Measurements from ENCODE around the gene DUSP14.
A peak's percentile ranks its signal among the peaks of the same experiment; 100 is the strongest.
"Not testable (repeated sequence)": the region's sequence is repeated elsewhere in the genome, so short reads cannot be mapped to it uniquely, and the experiment has no call there.

Gene DUSP14, protein sequence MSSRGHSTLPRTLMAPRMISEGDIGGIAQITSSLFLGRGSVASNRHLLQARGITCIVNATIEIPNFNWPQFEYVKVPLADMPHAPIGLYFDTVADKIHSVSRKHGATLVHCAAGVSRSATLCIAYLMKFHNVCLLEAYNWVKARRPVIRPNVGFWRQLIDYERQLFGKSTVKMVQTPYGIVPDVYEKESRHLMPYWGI

DNA sequence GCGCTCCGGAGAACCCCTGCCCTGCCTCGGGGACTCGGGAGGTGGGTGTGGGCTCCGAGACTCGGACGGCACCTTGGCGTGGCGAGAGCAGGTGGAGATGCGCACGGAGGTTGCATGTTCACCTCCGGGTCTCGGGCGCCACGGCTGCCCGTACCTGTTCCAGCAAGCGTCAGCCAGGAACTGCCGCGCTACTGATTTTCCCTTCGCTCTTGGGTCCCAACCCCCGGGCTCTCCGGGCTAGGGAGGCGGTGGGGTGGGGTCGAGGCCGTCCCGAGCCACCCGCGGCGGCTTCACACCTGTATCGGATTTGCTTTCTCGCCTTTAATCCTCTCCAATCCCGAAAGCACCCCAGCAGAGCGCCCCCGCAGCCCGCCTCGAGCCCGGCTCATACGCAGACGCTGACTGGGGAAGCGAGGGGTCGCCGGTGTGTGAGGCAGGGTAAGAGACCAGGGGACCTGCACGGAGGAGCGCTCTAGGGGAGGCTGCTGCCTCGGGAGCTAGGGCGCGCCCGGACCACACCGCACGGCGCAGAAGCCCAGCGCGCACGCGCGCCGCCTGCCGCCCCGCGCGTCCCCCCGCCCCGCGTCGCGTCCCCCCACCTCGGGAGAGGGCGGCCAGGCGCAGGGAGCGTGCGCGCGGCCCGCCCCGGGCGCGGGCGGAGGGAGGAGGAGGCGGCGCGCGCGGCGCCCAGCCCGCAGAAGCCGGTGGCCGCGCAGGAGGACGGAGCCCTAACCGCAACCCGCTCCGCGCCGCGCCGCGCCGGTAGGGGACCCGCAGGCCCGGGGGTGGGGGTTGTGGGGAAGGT is at the start of gene DUSP14:
Gene DUSP14, plus strand, starts transcription at position 695 of the 805 bp plus-strand sequence. CDS start 22,382 bp downstream, outside the sequence.
- peak; percentile 87 for DNase-seq

DNA sequence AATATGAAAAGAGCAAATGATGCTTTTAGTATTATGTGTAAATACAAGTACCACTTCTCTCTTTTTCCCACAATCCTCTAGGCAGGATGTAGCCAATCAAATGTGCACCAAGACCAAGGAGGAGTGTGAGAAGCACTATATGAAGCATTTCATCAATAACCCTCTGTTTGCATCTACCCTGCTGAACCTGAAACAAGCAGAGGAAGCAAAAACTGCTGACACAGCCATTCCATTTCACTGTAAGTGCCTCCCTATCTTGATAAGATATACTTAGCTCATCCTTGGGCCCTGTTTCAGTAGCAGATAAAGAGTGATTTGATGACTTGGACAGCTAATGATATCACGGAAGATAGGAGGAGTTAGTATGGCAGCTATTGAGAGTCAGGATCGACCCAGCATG is 49.3 kb upstream of the DUSP14 start:
- no peak for DNase-seq

DNA sequence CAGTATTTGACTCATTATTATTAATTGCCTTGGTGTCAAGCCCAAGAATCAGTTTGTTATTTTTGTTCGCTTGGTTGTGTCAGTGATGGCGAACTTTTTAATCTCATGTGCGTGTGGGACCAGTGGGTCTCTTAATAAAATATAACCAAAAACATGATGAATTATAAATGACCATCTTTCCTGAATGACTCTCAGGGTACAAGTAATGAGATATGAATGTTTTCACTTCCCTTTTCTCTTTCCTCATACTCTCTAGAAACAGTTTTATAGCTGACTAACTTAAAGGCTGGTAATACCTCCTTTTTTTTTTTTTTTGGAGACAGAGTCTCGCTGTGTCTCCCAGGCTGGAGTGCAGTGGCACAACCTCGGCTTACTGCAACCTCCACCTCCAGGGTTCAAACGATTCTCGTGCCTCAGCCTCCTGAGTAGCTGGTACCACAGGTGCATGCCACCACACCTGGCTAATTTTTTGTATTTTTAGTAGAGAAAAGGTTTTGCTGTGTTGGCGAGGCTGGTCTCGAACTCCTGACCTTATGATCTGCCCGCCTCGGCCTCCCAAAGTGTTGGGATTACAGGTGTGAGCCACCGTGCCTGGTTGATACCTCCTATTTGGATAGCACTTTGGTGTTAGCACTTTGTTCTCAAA is 48.2 kb upstream of the DUSP14 start:
- DNase-seq: not testable (repeated sequence)

DNA sequence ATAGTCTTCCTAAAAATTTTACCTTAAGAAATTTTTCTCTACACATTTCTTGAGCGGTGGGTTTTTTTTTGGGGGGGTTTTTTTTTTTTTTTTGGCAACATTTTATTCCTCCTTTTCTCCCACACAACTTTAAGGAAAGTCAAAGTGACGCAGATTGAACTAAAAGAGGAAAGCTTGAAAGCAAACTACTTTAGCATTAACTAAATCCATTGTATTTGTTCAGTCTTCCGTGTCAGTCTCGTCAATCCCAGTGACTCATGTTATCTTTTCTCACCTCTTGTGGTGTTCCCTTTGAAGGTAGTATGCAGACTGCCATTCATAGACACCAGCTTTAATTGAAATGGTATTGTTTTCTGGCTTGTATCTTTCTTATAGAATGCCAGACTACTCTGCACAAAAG is 43.7 kb upstream of the DUSP14 start:
- no peak for DNase-seq

DNA sequence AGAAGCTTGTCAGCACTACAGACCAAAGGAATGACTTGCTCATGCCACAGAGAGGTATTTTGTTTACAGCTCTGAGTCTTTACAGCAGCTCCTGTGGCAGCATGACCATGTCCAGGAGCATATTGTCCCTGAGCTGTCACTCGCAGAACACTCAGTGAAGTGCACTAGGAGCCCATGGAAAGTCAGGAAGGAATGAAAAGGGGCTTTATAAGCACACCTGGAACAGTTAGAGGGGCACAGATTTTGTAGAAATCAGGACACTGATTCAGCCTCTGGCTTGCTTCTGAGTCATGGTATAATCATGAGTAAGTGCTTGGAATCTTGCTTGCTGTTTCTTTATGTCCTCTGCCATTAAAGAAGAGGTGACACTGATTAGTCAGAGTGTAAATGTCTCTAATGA is 42.0 kb upstream of the DUSP14 start:
- no peak for DNase-seq

DNA sequence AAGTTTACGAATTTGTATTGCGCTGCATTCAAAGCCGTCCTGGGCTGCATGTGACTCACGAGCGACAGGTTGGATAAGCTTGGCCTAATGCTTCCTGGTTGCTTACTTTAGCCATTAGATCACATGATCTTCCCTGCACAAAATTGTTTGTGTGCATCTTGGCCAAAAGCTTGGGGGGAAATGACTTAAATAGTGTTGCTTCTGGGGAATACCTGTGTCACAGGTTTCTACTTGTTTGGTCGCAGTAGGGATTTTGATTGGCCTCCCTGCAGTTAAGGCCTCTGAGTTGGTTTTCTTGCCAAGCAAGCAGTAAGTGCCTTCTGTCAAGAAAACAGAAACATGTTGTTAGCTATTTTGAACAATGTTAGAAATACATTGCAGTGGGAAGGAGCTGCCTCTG is 39.6 kb upstream of the DUSP14 start:
- no peak for DNase-seq

DNA sequence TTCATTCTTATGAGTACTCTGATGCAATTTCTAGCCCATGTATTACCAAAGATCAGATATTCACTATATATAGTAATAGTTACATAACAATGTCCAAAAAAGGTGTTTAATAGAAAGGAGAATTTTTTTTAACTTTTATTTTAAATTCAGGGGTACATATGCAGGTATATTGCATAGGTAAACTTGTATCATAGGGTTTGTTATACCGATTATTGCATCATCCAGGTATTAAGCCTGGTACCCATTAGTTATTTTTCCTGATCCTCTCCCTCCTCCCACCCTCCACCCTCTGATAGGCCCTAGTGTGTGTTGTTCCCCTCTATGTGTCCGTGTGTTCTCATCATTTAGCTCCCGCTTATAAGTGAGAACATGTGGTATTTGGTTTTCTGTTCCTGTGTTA is 31.9 kb upstream of the DUSP14 start:
- DNase-seq: not testable (repeated sequence)

DNA sequence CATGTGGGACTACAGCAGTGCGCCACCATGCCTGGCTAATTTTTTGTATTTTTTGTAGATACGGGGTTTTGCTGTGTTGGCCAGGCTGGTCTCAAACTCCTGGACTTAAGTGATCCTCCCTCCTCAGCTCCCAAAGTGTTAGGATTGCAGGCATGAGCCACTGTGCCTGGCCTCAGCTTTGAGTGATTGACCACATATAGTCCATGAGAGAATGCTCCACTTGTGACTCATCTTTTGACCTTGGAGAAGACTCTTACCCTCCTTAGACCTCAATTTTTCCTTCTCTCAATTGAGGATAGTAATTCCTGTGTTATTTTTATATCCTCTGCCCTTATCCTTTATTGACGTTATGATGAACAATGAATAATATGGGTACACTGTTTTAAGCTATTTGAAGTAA is 30.9 kb upstream of the DUSP14 start:
- no peak for DNase-seq

DNA sequence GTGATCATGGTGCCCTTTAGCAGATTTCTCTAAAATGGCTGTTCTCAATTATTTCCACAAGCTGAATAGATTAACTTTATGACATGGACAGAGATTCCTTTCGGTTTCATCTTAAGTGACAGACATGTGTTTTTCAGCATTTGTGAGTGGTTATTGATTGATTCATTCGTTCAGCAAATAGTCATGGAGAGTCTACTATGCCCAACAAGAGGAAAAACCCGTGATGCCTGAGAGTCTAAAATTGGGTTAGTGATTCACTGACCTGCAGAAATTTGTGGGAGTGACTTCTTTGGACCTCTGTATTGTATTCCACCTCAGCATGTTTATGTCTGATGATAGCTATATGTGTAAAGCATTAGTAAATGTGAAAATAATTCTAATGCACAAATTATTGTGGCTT is 28.0 kb upstream of the DUSP14 start:
- no peak for DNase-seq

DNA sequence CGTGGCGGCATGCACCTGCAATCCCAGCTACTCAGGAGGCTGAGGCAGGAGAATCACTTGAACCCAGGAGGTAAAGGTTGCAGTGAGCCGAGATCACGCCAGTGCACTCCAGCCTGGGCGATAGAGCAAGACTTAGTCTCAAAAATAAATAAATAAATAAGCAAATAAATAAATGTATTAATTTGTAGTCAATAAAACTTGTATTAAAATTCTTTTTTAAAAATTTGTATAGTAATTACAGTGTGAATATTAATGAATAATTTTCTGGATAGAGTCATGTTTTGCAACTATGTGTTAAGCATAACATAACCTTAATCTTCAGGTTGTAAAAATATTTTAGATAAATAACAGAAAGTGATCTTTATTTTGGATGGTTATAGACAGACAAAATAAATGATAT is 27.2 kb upstream of the DUSP14 start:
- DNase-seq: no peak

DNA sequence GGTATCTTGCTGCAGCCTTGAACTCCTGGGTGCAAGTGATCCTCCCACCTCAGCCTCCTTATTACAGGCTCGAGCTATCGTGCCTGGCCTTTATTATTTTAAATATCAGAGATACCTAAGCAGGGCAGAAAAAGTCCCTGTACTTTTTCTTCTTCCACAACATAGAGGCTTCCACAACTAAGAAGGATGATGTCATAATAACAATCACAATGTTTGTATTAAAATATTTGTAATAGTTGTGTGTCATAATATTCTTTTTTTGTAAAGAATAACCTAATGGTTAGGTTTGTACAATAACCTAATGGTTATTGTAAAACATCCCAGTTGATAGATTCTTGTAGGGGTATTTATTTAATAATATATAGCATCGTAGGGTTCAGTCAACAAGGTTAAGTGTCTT is 26.7 kb upstream of the DUSP14 start:
- DNase-seq: no peak

DNA sequence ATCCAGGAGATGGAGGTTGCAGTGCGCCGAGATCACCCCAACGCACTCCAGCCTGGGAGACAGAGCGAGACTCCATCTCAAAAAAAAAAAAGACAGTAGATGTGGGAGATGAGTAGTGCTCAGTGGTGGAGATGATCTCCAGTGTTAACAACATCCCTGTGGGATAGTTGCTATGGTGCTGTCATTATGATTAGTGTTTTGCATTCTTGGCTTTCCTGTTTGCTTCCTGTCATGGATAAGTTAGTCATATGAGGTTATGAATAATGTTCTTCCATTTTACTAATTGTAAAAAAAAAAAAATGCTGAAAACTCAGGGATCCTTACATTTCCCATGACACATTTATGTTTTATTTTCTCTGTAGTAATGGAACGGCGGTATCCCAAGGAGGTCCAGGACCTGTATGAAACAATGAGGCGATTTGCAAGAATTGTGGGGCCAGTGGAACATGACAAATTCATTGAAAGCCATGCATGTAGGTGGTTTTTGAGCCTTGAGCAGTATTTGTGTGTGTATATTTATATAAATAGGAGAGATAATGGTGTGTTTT is 24.5 kb upstream of the DUSP14 start:
- no peak for DNase-seq

DNA sequence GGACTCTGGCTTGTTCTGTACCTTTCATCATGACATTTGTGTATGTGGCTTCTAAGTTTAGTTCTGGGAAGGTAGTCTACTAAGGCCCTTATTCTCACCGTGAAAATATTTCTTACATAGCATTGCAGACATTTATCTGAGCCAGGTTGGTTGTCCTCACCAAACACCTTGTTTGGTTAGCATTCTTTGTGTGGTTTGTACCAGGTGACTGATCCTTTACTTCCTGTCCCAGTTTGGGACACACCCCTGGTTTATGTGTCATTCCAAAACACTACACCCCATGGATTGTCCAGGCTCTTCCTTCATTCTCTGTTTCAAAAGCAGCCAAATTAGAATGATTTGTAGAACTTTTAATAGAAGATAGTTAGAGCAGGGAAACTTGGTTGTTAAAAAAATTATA is 23.2 kb upstream of the DUSP14 start:
- no peak for DNase-seq

DNA sequence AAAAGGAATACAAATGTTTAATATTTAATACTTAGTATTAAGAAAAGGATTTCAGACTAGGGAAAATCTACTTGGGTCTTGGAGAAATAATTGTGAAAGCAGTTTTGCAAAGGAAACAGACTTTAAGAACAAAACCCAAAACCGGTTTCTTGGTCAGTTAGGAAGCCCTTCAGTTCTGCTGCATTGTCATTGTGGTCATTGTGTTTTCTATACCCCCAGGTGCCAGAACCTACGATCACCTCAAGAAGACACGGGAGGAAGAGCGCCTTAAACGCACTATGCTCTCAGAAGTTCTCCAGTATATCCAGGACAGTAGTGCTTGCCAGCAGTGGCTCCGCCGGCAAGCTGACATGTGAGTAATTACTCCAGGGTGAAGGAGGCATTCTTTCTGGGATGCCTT is 19.5 kb upstream of the DUSP14 start:
- no peak for DNase-seq

DNA sequence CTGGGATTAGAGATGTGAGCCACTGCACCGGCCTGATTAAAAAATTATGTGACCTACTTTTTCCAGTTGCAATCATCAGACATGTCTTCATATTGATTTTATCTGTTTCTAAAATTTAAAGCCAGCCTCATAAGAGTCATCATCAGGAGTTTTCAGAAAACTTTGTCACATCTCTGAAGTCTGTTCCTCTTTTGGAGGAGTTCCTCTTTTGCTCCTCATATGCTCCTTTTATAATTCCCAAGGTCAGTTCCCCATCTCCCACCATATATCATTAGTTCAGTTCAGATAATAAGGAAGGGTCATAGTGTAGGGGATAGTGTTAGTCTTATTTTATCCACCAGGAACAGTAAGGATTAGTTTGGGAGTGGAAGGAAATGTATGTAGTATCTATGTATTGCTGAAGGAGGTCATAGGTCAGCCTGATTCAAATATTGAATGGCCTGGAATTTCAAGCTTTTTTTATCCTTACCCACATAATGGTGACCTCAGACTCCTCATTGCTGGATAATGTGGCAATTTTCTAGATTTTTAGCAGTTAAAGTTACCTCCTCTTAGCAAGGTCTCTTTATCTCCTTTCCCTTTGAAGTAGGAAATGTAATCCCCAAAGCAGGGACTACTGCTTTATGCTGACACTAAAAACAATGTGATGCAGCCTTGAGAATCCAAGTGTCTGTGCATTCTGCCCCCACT is 13.8 kb upstream of the DUSP14 start:
- DNase-seq: no peak

DNA sequence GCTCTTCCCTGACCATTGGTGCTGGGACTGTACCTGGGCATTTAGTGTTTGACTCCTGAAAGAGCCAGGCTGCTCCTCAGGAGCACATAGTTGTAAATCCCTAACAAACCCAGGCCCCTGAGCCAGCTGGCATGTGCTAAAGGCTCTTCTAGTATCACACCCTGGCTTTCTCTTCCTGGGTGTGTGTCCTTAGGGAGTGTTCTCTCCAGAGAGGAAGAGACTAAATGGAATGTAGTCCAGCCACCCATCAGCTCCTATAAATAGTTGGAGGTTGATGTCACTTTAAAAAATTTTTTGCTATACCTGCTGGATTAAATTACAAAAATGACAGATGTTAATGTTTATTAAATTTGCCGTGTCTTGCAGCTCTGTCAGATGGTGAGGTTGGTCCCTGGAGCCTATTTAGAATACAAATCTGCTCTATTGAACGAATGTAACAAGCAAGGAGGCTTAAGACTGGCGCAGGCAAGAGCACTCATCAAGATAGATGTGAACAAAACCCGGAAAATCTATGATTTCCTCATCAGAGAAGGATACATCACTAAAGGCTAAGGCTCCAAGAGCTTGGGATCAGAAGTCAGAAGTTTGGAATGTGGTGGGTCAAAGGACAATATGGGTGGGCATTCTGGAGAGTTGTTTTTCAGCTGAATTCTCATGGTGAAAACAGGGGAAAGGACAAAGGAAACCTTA is 13.1 kb upstream of the DUSP14 start:
- DNase-seq: no peak

DNA sequence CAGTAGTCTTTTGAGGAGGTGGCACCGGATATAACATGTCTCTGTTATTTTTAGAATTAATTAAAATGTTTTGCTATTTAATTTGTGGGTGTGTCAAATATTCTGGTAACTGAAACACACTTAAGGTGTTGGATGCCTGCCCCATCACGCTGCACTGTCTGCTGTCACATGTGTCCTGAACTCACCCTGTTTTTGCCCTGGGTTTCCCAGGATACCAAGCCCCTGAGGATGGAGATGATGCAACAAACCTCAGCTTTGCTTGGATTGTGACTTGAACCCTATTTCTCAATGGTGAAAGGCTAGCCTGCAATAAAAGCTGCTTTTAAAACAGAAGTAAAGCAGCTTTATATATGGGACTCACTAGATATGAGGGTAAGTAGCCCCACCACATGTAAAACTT is 11.5 kb upstream of the DUSP14 start:
- DNase-seq: no peak

DNA sequence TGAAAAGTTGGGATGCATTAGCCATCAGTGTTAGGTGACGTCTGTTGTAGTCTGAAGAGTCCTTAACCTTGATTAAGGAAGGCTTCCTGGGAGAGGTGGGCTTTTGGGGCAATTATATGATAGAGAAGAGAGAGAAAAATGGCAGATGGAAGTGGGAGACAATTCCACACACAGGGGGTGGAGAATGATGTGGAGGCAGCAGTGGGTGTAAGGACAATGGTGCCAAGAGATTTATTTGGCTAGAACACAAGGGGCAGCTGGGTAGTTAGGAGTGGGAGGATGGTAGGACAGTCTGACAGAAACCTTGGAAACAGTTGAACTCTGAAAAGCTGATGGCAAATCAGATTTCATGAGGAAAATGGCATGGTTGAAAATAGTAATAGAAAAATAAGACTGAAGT is 10.7 kb upstream of the DUSP14 start:
- DNase-seq: no peak

DNA sequence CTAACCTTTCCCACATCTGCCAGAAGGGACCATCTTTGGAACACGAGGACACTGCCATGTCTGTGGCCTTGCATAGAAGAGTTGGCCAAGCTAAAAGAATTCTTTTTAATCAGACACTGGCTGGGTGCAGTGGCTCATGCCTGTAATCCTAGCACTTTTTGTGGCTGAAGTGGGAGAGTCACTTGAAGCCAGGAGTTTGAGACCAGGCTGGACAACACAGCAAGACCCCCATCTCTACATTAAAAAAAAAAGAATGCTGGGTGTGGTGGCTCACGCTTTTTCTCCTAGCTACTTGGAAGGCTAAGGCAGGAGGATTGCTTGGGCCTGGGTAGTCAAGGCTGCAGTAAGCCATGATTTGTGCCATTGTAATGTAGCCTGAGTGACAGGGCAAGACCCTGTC is 9.3 kb upstream of the DUSP14 start:
- no peak for DNase-seq

DNA sequence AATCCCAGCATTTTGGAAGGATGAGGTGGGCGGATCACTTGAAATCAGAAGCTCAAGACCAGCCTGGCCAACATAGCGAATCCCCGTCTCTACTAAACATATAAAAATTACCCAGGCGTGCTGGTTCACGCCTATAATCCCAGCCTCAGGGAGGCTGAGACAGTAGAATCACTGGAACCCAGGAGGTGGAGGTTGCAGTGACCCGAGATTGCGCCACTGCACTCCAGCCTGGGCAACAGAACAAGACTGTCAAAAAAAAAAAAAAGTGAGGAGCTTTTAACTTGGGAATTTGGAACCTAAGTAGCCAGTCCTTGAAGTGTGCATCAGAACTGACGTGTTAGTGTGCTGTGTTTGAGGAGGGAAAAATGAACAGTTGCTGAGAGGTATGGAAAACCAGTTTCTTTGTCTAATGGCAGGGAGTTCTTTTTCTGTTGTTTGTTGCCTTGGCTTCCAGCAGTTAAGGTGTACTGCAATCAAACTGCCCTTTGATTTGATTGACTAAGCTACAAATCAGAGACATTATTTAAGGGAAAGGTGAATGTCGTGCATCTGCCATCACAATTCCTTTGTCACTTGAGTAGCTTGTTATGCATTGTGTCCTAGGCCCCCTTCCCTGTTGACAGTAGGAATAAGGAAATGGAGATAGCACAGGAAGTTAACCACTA is 8.6 kb upstream of the DUSP14 start:
- no peak for DNase-seq

DNA sequence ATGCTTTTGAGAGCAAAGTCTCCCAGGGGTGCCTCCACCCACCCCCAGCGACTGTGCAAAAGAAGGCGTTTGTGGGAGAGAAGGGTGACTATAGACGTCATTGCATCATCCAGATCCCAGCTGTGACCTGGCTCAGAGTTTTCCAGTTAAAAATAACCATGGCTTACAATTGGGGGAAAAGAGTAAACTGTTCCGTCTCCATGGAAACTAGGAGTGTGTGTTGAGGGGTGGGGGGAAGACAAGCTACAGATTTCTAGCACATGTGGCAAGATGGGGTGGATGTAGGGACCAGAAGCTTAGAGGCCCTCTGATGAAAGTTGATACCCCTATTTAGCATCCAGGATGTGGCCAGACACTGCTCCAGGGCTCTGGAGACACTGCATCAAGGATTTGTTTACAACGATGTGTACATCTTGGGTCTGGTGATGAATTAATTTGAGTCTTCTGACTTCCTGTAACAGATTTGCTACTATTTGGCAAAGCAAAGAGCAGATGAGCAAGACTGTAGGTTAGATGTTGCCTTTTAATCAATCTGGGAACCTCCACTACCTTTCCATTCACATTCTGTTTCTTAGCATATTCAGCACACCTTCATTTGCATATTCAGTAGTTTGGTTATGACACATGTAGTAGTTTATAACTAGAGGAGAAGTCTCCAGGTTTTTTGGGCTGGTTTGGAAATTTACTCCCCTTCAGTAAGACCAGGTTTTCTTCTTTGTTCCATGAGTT is 6.2 kb upstream of the DUSP14 start:
- no peak for DNase-seq

All from activated CD4-positive, alpha-beta T cell treated with anti-CD3 and anti-CD28 coated beads, Interleukin-2, Interleukin-6, amounts not matched to agents 100 ng/mL and 50 ng/mL, durations not matched to agents 16 hours and 8 hours (primary cell).